AG04449 (cell line): Measurements from ENCODE around the gene PUM1.

Source experiments
- CTCF ChIA-PET: fragments of 350-600 bp; formaldehyde crosslinking; extraction: SDS; loops from one replicate; lab custom pipeline; 2021; ENCODE audit warnings: antibody characterized with exemption; lab: Yijun Ruan, JAX
- POLR2A ChIA-PET: fragments of 400-600, 350-600 bp; formaldehyde crosslinking; extraction: SDS; loops from one replicate; lab custom pipeline; 2020; ENCODE audit warnings: antibody characterized with exemption, inconsistent platforms; lab: Yijun Ruan, JAX
- DNase-seq: peaks from one replicate; pipeline ENCODE4 v3.0.0-alpha.2; 2010; ENCODE audit warnings: low read depth, low spot score
- H3K4me3 ChIP-seq: 2 replicates; pipeline ENCODE4 v1.5.1; 2011; ENCODE audit warnings: low read depth, mild to moderate bottlenecking, control low read depth, low read length
- CTCF ChIP-seq: IDR thresholded peaks from one replicate; pipeline ENCODE4 v1.5.1; 2011; ENCODE audit warnings: mild to moderate bottlenecking, moderate library complexity, low read length, control low read depth, inconsistent platforms; ENCODE audit not compliant: insufficient read depth; ENCODE audit errors: missing control alignments

PUM1 gene

GRCh38 chr1:30968220-30968971 lies 97.1 kb downstream of the PUM1 start:
- CTCF ChIA-PET, result interaction anchor here (0.6 to 1.6 kb wide), 2 partner anchors 27 to 186 kb away, joined by 3 to 4 read pairs; no protein-coding TSS in a partner anchor
- no peak for TF ChIP-seq CTCF
- POLR2A ChIA-PET, result no interaction called here
- no peak for DNase-seq
- no peak overlapping the region for H3K4me3 ChIP-seq

GRCh38 chr1:30966690-30967369 lies 98.7 kb downstream of the PUM1 start:
- POLR2A ChIA-PET, result no interaction called here
- CTCF ChIA-PET, result interaction anchor here (0.7 to 1.0 kb wide), 4 partner anchors 9 to 160 kb away, joined by 3 to 4 read pairs (median 4); no protein-coding TSS in a partner anchor
- no peak for TF ChIP-seq CTCF
- H3K4me3 ChIP-seq, result no peak overlapping the region
- no peak for DNase-seq

GRCh38 chr1:30965924-30966599 lies 99.5 kb downstream of the PUM1 start:
- no peak for DNase-seq
- TF ChIP-seq CTCF, result no peak
- CTCF ChIA-PET, result no interaction called here
- POLR2A ChIA-PET, result no interaction called here
- no peak overlapping the region for H3K4me3 ChIP-seq

GRCh38 chr1:30964706-30965105 lies 100.8 kb downstream of the PUM1 start:
- no peak for TF ChIP-seq CTCF
- DNase-seq, result no peak
- ChIA-PET POLR2A (no interaction called here), CTCF (interaction anchor here (1.2 kb wide), 1 partner anchor 182 kb away, joined by 3 read pairs; no protein-coding TSS in a partner anchor)
- no peak overlapping the region for H3K4me3 ChIP-seq

GRCh38 chr1:30962609-30963508 lies 102.7 kb downstream of the PUM1 start:
- ChIA-PET CTCF (interaction anchor here (1.3 kb wide), 2 partner anchors 13 kb away, joined by 3 read pairs; no protein-coding TSS in a partner anchor), POLR2A (no interaction called here)
- no peak for TF ChIP-seq CTCF
- no peak overlapping the region for H3K4me3 ChIP-seq
- DNase-seq, result no peak
